ENCODE measurements around the gene CA4. TPM values are rescaled to one million over a fixed set of nuclear protein-coding genes. Genes with fewer than 3 reads are reported as not detected.
A peak's percentile ranks its signal among the peaks of the same experiment; 100 is the strongest.
"Not testable (repeated sequence)": the region's sequence is repeated elsewhere in the genome, so short reads cannot be mapped to it uniquely, and the experiment has no call there.

Gene CA4
- total RNA-seq (1.2 and 1.9 TPM in 2 replicates), polyA plus RNA-seq (6.1 and 9.8 TPM in 2 replicates)

DNA sequence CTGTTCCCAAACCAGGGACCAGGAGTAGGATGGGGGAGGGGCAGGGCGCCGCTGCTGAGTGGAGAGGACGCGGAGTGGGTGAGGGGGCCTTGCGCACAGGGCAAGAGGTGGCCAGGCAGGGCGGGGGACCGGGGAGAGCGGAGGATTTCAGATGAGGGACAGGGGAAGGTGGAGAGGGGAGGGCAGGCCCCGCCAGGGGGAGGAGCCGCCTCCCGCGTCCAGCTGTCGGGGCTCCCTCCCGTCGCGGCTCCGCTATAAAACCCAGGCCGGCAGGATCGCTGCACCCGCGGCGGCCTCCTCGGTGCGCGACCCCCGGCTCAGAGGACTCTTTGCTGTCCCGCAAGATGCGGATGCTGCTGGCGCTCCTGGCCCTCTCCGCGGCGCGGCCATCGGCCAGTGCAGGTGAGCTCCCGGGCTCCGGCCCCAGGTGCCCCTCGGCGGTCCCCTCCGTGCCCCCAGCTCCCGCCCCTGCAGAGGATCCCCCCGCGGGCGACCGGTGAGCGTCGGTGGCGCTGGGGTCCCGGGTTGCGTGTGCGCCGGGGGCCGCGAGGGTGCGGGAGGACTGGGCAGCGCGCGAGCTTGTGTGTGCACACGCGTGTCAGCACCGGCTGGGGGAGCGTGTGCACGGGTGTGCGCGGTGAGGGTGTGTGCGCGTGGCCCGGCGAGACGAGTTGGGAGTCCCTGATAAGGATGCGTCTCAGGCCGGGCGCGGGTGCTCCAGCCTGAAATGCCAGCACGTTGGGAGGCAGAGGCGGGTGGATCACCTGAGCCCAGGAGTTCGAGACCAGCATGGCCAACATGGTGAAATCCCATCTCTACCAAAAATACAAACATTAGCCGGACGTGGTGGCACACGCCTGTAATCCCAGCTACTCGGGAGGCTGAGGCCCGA is at the start of gene CA4:
Gene CA4 (plus strand): TSS at position 283 of the 892 bp plus-strand sequence. CDS start 62 bp downstream, at position 345.
- H3K9me3 ChIP-seq (ENCODE audit: low read depth): no peaks in the 10 kb centered on the region
- peak within 1 kb of the TSS; percentile 13 for H3K4me3 ChIP-seq
- TF ChIP-seq, protein P1, sequence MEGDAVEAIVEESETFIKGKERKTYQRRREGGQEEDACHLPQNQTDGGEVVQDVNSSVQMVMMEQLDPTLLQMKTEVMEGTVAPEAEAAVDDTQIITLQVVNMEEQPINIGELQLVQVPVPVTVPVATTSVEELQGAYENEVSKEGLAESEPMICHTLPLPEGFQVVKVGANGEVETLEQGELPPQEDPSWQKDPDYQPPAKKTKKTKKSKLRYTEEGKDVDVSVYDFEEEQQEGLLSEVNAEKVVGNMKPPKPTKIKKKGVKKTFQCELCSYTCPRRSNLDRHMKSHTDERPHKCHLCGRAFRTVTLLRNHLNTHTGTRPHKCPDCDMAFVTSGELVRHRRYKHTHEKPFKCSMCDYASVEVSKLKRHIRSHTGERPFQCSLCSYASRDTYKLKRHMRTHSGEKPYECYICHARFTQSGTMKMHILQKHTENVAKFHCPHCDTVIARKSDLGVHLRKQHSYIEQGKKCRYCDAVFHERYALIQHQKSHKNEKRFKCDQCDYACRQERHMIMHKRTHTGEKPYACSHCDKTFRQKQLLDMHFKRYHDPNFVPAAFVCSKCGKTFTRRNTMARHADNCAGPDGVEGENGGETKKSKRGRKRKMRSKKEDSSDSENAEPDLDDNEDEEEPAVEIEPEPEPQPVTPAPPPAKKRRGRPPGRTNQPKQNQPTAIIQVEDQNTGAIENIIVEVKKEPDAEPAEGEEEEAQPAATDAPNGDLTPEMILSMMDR (IDR thresholded peaks at IDR 0.05; ENCODE audit: poor library complexity): no peak
- peak; percentile 91 for TF ChIP-seq EZH2phosphoT487 (IDR thresholded peaks at IDR 0.05; ENCODE audit: low read depth, severe bottlenecking, unreplicated experiment)
- peak; percentile 92 for TF ChIP-seq EZH2 (IDR thresholded peaks at IDR 0.05; ENCODE audit: borderline replicate concordance)
- peaks cover 74% of the 10 kb centered on the region for H3K27me3 ChIP-seq
- H3K9me2 ChIP-seq (replicated peaks; ENCODE audit: insufficient read depth): no peaks in the 10 kb centered on the region
- H2AFZ ChIP-seq: peak within 1 kb of the TSS; percentile 45
- peaks cover 7% of the 10 kb centered on the region for H3K4me1 ChIP-seq (ENCODE audit: insufficient read depth)
- H3K79me2 ChIP-seq: no peaks in the 10 kb centered on the region
- WGBS (ENCODE audit: low lambda C conversion rate, missing lambda C conversion rate): 7% methylated on average over 44 of the region's 81 CpGs
- peak within 1 kb of the TSS; percentile 83 for H3K4me2 ChIP-seq
- no peak within 1 kb of the TSS for H3K27ac ChIP-seq
- no peak for DNase-seq (ENCODE audit: low spot score)
- H3K36me3 ChIP-seq (replicated peaks; ENCODE audit: insufficient read depth, low read depth): no peaks in the 10 kb centered on the region
- H4K20me1 ChIP-seq (ENCODE audit: insufficient read depth, poor library complexity, severe bottlenecking): no peaks in the 10 kb centered on the region

DNA sequence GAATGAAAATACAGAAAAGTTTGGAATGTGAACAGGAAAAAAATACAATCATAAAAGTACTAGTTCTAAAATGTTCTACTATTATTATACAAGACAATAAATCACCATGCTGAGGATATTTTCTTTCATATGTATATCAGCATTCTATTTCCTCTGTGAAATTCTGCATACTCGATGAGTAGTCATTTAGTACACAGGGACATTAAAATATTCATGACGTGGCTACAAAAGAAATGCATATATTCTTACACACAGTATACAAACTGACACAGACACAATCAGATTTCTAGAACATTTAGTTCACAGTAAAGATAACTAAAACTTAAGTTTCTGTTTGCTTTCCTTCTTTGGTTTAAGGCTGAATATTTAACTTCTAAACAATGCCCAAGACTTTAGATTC is 49.2 kb upstream of the CA4 start:
- not testable (repeated sequence) for H3K27me3 ChIP-seq; H4K20me1 ChIP-seq (ENCODE audit: insufficient read depth, poor library complexity, severe bottlenecking); H3K4me1 ChIP-seq (ENCODE audit: insufficient read depth); H3K9me2 ChIP-seq (replicated peaks; ENCODE audit: insufficient read depth); H3K36me3 ChIP-seq (replicated peaks; ENCODE audit: insufficient read depth, low read depth); DNase-seq (ENCODE audit: low spot score); H2AFZ ChIP-seq; H3K4me3 ChIP-seq; H3K27ac ChIP-seq; H3K4me2 ChIP-seq; H3K9me3 ChIP-seq (ENCODE audit: low read depth); H3K79me2 ChIP-seq
- 50% methylated on average over 1 of the region's 2 CpGs for WGBS (ENCODE audit: low lambda C conversion rate, missing lambda C conversion rate)

DNA sequence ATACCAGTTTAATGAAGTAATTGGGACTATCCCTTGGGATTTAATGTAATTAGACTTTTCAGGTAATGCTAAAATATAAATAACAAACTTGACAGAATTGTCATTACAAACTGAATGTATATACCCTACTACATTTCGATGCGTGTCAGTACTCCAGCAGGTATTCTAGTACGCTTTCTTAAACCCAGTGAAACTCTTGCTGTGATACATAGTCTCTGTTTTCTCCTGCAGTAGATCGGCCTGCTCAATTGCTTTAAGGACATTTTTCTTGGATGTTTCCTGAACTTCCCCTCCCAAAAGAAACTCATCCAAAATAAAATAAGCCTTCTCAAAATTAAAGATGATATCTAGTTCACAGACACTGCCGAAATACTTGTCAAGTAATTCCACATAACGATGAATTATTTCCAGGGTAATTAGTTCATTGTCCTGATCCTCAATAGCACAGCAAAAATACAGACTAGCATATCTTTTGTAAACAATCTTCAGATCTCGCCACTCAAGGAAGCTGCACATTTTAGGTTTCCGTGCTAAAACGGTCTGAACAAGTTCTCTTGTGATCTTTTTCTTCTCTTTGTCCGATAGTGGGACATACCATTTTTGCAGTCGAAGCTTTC is 47.6 kb upstream of the CA4 start:
- WGBS (ENCODE audit: low lambda C conversion rate, missing lambda C conversion rate): 81% methylated on average over 11 of the region's 11 CpGs
- not testable (repeated sequence) for H3K4me1 ChIP-seq (ENCODE audit: insufficient read depth); H2AFZ ChIP-seq; H3K36me3 ChIP-seq (replicated peaks; ENCODE audit: insufficient read depth, low read depth); H4K20me1 ChIP-seq (ENCODE audit: insufficient read depth, poor library complexity, severe bottlenecking); H3K27ac ChIP-seq; H3K4me3 ChIP-seq; H3K79me2 ChIP-seq; H3K27me3 ChIP-seq; DNase-seq (ENCODE audit: low spot score); H3K9me2 ChIP-seq (replicated peaks; ENCODE audit: insufficient read depth); H3K9me3 ChIP-seq (ENCODE audit: low read depth)
- peak overlapping the region; percentile 62 for H3K4me2 ChIP-seq

DNA sequence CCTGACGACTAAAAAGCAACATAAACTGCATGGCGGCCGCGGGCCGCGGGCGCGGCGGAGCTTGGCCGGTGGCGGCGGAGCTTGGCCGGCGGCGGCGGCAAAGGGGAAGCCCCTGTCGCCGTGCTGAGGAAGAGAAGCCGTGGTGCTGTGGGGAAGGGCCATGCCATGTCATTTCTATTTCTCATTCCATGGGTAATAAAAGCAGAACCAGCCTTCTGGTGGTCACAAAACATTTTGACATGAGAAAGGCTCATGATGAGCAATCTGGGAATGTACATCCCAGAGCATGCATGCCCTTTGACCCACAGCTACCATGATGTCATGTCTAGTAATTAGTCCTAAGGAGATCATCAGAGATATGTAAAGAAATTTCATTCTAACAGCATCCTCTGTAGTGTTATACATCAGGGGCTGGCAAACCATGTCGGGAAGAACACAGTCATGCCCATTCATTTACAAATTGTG is 47.1 kb upstream of the CA4 start:
- no peak overlapping the region for H3K27ac ChIP-seq
- no peak overlapping the region for H3K4me3 ChIP-seq
- no peaks in the 10 kb centered on the region for H3K36me3 ChIP-seq (replicated peaks; ENCODE audit: insufficient read depth, low read depth)
- no peaks in the 10 kb centered on the region for H3K27me3 ChIP-seq
- H3K4me1 ChIP-seq (ENCODE audit: insufficient read depth): no peaks in the 10 kb centered on the region
- H3K9me2 ChIP-seq (replicated peaks; ENCODE audit: insufficient read depth): no peaks in the 10 kb centered on the region
- no peaks in the 10 kb centered on the region for H4K20me1 ChIP-seq (ENCODE audit: insufficient read depth, poor library complexity, severe bottlenecking)
- H3K9me3 ChIP-seq (ENCODE audit: low read depth): no peaks in the 10 kb centered on the region
- H2AFZ ChIP-seq: no peak overlapping the region
- H3K79me2 ChIP-seq: no peaks in the 10 kb centered on the region
- TF ChIP-seq EZH2 (IDR thresholded peaks at IDR 0.05; ENCODE audit: borderline replicate concordance) (no peak), EZH2phosphoT487 (IDR thresholded peaks at IDR 0.05; ENCODE audit: low read depth, severe bottlenecking, unreplicated experiment) (no peak)
- TF ChIP-seq, protein P1 (IDR thresholded peaks at IDR 0.05; ENCODE audit: poor library complexity): no peak
- H3K4me2 ChIP-seq: peak overlapping the region; percentile 62
- 64% methylated on average over 20 of the region's 20 CpGs for WGBS (ENCODE audit: low lambda C conversion rate, missing lambda C conversion rate)
- no peak for DNase-seq (ENCODE audit: low spot score)

Data from hepatocyte (in vitro differentiated cells).